Endothelial cell of umbilical vein (primary cell): ENCODE data around the gene DCPS. TPM values are rescaled to one million over a fixed set of nuclear protein-coding genes. Genes with fewer than 3 reads are reported as not detected.

Source experiments
- BruUV-seq: library from RNA; stranded (reverse); fragments of 400-500 nt; replicated peaks from 2 replicates; lab custom pipeline; 2021; lab: Mats Ljungman, UMichigan
- CTCF ChIA-PET: fragments of 300-600, 350-600 bp; sonication (Branson Sonifier 250); formaldehyde crosslinking; loops from one replicate; lab custom pipeline; 2021; ENCODE audit warnings: antibody characterized with exemption, inconsistent platforms; lab: Charles Lee
- POLR2A ChIA-PET: fragments of 300-600, 350-600 bp; sonication (Branson Sonifier 250); formaldehyde crosslinking; loops from one replicate; lab custom pipeline; 2021; ENCODE audit warnings: antibody characterized with exemption, inconsistent platforms; lab: Charles Lee
- DNase-seq: peaks from one replicate; pipeline ENCODE4 v3.0.0-alpha.2; 2011; ENCODE audit warnings: low read depth, low spot score
- FAIRE-seq: peaks from 2 replicates; lab custom pipeline; 2011; peaks lifted over from hg19 to GRCh38; lab: Jason Lieb, UNC
- H2AFZ ChIP-seq: 2 replicates; pipeline ENCODE4 v1.6.0; 2012; ENCODE audit warnings: low read depth, low read length, control low read depth, inconsistent platforms
- H3K27ac ChIP-seq: 2 replicates; pipeline ENCODE4 v1.5.1; 2011; ENCODE audit warnings: low read depth, mild to moderate bottlenecking, control low read depth, low read length, moderate library complexity; ENCODE audit not compliant: insufficient read depth
- H3K27me3 ChIP-seq, 2 experiments: 2 replicates each; pipeline versions ENCODE4 v1.6.0 to v1.6.1; 2011; ENCODE audit warnings: low read length in 2 of 2, mixed read lengths in 1 of 2; ENCODE audit not compliant: control insufficient read depth in 2 of 2, insufficient read depth in 2 of 2
- H3K36me3 ChIP-seq, 2 experiments: 2 replicates in 1 of 2; 3 replicates in 1 of 2; pipeline ENCODE4 v1.5.1; 2011; ENCODE audit warnings: low read length in 2 of 2, mild to moderate bottlenecking in 1 of 2, moderate library complexity in 1 of 2; ENCODE audit not compliant: control insufficient read depth in 2 of 2, insufficient read depth in 2 of 2; ENCODE audit errors: extremely low read depth in 1 of 2
- H3K4me1 ChIP-seq: 3 replicates; pipeline ENCODE4 v1.5.1; 2011; ENCODE audit warnings: mild to moderate bottlenecking, low read length; ENCODE audit not compliant: control insufficient read depth, insufficient read depth; ENCODE audit errors: extremely low read depth
- H3K4me2 ChIP-seq: 2 replicates; pipeline ENCODE4 v1.6.1; 2011; ENCODE audit warnings: low read length, control low read depth, mixed read lengths; ENCODE audit not compliant: insufficient read depth
- H3K4me3 ChIP-seq, 3 experiments: fragments of 200-600 bp in 1 of 3; sonication (generic), shearing (Covaris generic) in 1 of 3; replicated peaks in 1 of 3; 2 replicates each; pipeline ENCODE4 v1.5.1; 2011 to 2016; ENCODE audit warnings: control low read depth in 3 of 3, low read length in 3 of 3, mild to moderate bottlenecking in 2 of 3, inconsistent platforms in 1 of 3, low read depth in 1 of 3, moderate library complexity in 1 of 3; ENCODE audit not compliant: insufficient read depth in 1 of 3
- H3K79me2 ChIP-seq: 2 replicates; pipeline ENCODE4 v1.6.0; 2012; ENCODE audit warnings: low read length, inconsistent platforms; ENCODE audit not compliant: control insufficient read depth, insufficient read depth
- H3K9ac ChIP-seq: replicated peaks from 2 replicates; pipeline ENCODE3; 2011; ENCODE audit warnings: low read length, control low read depth; ENCODE audit not compliant: insufficient read depth; ENCODE audit errors: extremely low read depth
- H3K9me1 ChIP-seq: replicated peaks from 3 replicates; pipeline ENCODE4 v1.6.0; 2011; ENCODE audit warnings: mild to moderate bottlenecking, low read length; ENCODE audit not compliant: control insufficient read depth, insufficient read depth; ENCODE audit errors: extremely low read depth
- H3K9me3 ChIP-seq: replicated peaks from 2 replicates; pipeline ENCODE4 v1.5.1; 2012; ENCODE audit warnings: low read length, inconsistent platforms; ENCODE audit not compliant: control insufficient read depth, insufficient read depth
- H4K20me1 ChIP-seq: replicated peaks from 2 replicates; pipeline ENCODE3; 2011; ENCODE audit warnings: mild to moderate bottlenecking, low read length; ENCODE audit not compliant: control insufficient read depth, insufficient read depth; ENCODE audit errors: extremely low read depth
- CTCF ChIP-seq, 2 donors: IDR thresholded peaks; 1 replicate in 1 of 2; 2 replicates in 1 of 2; pipeline ENCODE4 v1.5.1; 2011; ENCODE audit warnings: low read length in 2 of 2, mild to moderate bottlenecking in 2 of 2, moderate library complexity in 2 of 2, control low read depth in 1 of 2, inconsistent platforms in 1 of 2, low read depth in 1 of 2; ENCODE audit not compliant: insufficient read depth in 1 of 2; ENCODE audit errors: extremely low read depth in 1 of 2
- GATA2 ChIP-seq: IDR thresholded peaks from 2 replicates; pipeline ENCODE4 v1.7.0; 2011; ENCODE audit warnings: low read depth, mild to moderate bottlenecking, moderate library complexity, mixed read lengths, low read length; ENCODE audit not compliant: insufficient read length, insufficient read depth
- JUN ChIP-seq: IDR thresholded peaks from 2 replicates; pipeline ENCODE4 v1.6.1; 2011; ENCODE audit warnings: borderline replicate concordance, low read depth; ENCODE audit not compliant: insufficient read length, insufficient read depth
- MYC ChIP-seq: IDR thresholded peaks from one replicate; pipeline ENCODE4 v1.6.1; 2011; ENCODE audit warnings: mild to moderate bottlenecking, low read depth, low read length
- dilution Hi-C: fragments of 300-500 bp; cut with MboI; formaldehyde crosslinking; loops from one replicate; pipeline ENCODE4 v1.15.0; 2019; ENCODE audit warnings: low sequenced_read_pairs; ENCODE audit not compliant: extremely low pct_ligation_motif_present
- intact Hi-C: fragments of 100-400 bp; cut with micrococcal nuclease; formaldehyde crosslinking; loops from one replicate; pipeline ENCODE4 v1.10.0; 2022
- polyA plus RNA-seq, 4 experiments: library from polyadenylated mRNA; depleted of rRNA in 3 of 4; stranded (reverse) in 3 of 4; unstranded in 1 of 4; fragments of >200 nt; gene quantifications; 2 replicates each; pipeline versions ENCODE4 v1.2.1 to v1.2.3, GENCODE V29; 2011 to 2012; ENCODE audit warnings: missing spikeins in 1 of 4
- total RNA-seq: library from RNA; stranded (reverse); gene quantifications from 2 replicates; pipeline ENCODE4 v1.2.3, GENCODE V29; 2021

Gene DCPS
- total and polyA plus RNA-seq, 2 donors (not counting 3 experiments of a cell fraction or from before 2014, with no cell fraction given): 19.6 to 36.0 TPM

GRCh38 chr11:126338346-126339055, 34.6 kb downstream of the DCPS start:
- Histone ChIP-seq H3K4me3 (no peak overlapping the region), H3K79me2 (no peaks in the 10 kb centered on the region), H2AFZ (no peak overlapping the region), H3K9ac (no peak overlapping the region), H3K27me3 (no peaks in the 10 kb centered on the region), H3K4me1 (peaks cover 58% of the 10 kb centered on the region), H3K9me3 (no peaks in the 10 kb centered on the region), H3K36me3 (no peaks in the 10 kb centered on the region), H3K27ac (no peak overlapping the region), H3K9me1 (no peaks in the 10 kb centered on the region), H3K4me2 (no peak overlapping the region), H4K20me1 (no peaks in the 10 kb centered on the region)
- POLR2A ChIA-PET: no interaction called here
- CTCF ChIA-PET: interaction anchor here (2.1 kb wide), 1 partner anchor 28 kb away, joined by 9 read pairs; no protein-coding TSS in a partner anchor
- TF ChIP-seq CTCF (IDR thresholded peaks at IDR 0.05; ENCODE audit: extremely low read depth in 1 of 2, insufficient read depth in 1 of 2, low read depth in 1 of 2, low read length in 2 of 2): no peak
- TF ChIP-seq MYC: no peak
- no peak for TF ChIP-seq JUN
- TF ChIP-seq GATA2: no peak
- FAIRE-seq: no peak
- DNase-seq: no peak
- intact Hi-C loops: no loop called here
- no TSS peak for BruUV-seq
- dilution Hi-C loops: no loop called here
